ENCODE results near the gene MMS22L.

GRCh38 chr6:97214671-97215070, 68.3 kb downstream of the MMS22L start:
- TF ChIP-seq RAD21 (conservative IDR thresholded peaks at IDR 0.05): no peak
- TF ChIP-seq CTCF (IDR thresholded peaks at IDR 0.05; ENCODE audit: poor library complexity, severe bottlenecking): no peak
- TF ChIP-seq REST (IDR thresholded peaks at IDR 0.05; ENCODE audit: borderline replicate concordance): no peak
- no peak for TF ChIP-seq POLR2AphosphoS5 (IDR thresholded peaks at IDR 0.05)
- TF ChIP-seq EZH2 (IDR thresholded peaks at IDR 0.05; ENCODE audit: borderline replicate concordance, insufficient read depth, low read length, poor library complexity, severe bottlenecking): no peak
- TF ChIP-seq EP300 (conservative IDR thresholded peaks at IDR 0.05; ENCODE audit: poor library complexity, severe bottlenecking): no peak
- no peak for TF ChIP-seq MXI1 (conservative IDR thresholded peaks at IDR 0.05; ENCODE audit: poor library complexity, severe bottlenecking)

Measured in neural cell (in vitro differentiated cells).